ENCODE data around the gene TOX3.

TOX3 gene

DNA sequence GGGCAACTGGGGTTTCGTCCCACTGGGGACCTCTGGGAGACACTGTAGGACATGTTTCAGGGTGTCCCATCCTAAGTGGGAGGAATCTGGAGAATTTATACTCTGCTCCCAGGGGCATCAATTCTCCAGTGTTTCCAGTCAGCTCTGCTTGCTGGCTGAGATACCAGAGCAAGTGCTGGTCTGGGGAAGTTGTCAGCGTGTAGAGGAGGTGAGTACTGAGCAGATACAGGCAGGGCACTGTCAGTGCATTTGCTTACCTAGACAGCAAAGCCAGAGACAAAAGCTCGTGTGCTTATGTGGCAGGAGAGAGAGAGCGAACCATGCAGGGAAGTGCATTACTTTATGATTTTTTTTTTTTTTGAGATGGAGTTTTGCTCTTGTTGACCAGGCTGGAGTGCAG lies 20.2 kb upstream of the TOX3 start:
- in situ Hi-C loops (cut with MboI; ENCODE audit: low sequenced_read_pairs): no loop called here

DNA sequence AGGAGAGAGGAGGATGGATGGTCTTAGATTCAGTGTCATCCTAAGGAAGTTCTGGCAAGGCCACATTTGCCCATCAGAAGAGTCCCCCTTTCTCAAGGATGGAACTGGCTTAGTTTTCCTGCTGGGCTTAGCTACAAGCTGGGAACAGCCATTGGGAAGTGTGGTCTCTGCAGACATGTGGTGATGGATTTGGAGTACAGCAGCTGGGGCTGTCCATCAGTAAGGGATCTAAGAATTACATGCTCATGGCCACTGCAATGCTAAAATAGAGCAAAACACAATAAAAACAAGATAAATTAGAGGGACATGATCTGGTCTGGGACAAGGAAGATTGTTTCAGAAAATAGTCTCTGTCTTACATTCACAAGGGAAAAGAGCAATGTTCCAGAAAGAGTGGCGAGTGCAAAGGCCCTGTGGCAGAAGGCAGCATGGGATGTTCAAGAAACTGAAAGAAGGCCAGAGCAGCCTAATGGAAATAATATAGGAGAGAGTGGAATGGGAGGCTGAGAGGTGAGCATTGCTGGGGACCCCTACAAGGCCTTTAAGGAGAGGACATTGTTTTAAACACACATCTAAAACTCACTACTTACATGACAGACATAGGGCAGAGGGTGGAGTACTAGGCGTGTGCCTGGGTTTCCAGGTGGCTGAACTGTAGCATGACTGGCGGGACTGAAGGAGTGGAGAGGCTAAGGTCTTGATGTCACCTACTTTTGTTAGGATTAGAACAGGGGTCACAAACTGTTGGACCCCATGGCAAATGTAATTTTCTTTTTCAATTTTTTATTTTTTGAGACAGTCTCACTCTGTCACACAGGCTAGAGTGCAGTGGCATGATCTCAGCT lies 17.0 kb upstream of the TOX3 start:
- in situ Hi-C loops (cut with MboI; ENCODE audit: low sequenced_read_pairs): no loop called here

DNA sequence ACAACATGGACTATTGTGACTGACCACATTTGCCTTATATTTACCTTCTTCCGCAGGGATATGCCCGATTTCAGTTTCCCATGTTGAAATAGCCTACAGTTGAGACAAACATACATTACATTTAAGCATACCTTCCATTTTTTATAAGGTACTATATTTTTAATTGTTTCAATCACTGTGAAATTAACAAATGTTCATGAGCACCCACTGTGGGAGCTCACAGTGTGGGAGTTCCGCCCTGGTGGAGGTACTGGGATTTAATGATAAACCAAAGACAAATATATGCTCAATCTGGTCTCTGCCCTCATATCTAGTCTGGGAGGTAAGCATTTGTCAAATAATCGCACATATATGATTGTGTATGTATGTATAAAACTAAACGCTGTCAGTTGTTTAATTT lies 15.8 kb upstream of the TOX3 start:
- in situ Hi-C loops (cut with MboI; ENCODE audit: low sequenced_read_pairs): no loop called here

DNA sequence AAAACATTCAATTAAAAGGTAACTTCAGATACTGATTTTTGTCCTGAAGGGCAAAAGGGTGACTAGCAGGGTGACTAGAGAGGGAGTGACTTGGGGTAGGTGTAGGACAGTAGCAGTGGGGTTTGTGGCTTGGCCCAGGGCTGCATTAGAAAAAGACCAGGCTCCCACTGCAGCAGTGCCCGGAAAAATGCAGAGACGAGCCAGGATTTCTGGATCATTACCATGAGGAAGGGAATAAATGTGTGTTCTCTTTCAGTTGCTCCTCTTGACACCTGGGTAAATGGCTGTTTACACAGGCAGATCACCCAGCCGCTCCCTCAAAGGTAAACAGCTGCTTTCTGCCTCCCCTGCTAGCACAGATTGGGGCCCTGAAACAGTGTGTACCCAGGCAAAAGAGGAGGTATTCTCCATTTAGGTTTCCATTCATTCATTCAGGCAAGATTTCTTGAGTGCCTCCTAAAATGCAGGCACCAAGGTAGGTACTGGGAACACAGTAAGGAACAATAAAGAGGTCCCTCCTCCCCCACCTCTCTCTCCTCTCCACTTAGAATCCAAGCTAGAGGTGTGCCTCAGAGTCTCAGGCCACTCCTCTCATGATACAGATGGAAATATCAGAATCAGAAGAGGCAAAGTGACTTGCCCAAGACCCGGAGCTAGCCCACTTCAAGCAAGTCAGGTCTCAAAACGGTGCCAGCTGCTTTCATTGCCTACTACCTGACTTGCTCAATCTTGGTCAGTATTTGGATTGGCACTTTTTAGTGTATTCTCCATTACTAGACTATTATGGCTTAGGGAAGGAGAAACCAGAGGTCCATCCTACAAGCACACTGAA lies 15.2 kb upstream of the TOX3 start:
- in situ Hi-C loops (cut with MboI; ENCODE audit: low sequenced_read_pairs): no loop called here

DNA sequence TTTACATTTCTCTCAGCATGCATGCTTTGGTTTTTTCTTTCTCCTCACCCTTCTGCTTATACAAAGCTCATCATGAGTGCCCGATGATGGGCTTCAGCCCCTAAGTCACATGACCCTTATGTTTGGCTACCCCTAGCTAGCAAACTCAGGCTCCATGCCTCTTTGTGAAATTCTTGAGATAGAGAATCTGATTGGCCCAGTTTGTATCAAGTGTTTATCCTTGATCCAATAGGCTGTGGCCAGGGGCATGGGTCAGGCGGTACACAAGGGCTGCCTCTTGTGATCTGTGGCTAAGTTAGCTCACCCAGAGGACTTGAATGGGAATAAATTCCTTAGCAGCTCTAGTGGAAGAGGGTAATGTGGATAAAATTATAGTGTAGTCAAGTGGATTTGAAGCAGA lies 11.5 kb upstream of the TOX3 start:
- in situ Hi-C loops (cut with MboI; ENCODE audit: low sequenced_read_pairs): no loop called here

DNA sequence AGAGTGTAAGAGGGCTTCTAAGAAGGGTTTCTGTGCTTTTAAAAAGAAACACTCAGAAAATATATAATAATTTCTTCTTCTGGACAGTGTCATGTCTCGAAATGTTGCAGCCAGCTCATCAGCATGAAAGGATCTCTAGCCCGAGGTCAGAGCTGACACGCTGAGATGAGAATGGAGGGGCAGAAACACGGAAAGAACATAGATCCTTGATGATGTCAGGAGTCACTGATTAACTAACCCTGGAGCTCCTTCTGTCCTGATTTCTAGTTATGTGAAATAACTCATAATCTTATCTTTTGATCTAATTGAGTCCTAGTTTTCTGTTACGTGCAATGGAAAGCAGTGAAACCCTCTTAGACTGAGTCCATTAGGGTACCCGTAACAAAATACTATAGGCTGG lies 10.3 kb upstream of the TOX3 start:
- in situ Hi-C loops (cut with MboI; ENCODE audit: low sequenced_read_pairs): no loop called here

DNA sequence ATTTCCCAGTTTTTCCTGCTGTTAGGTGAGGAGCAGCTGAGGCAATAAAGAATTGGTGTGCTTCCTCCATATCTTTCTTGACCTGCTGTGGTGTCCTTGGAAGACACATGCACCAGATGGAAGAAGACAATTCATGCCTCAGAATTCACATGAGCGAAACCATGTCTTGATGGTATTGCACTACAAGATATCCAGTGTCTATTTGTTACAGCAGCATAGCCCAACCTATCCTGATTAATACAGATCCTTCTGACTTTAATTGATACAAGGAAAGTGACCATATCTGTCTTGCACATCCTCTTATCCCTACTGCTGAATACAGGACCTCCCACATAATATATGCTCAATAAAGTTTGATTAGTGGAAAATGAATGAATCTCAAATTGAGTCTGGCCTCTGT lies 9.1 kb upstream of the TOX3 start:
- in situ Hi-C loops (cut with MboI; ENCODE audit: low sequenced_read_pairs): no loop called here

DNA sequence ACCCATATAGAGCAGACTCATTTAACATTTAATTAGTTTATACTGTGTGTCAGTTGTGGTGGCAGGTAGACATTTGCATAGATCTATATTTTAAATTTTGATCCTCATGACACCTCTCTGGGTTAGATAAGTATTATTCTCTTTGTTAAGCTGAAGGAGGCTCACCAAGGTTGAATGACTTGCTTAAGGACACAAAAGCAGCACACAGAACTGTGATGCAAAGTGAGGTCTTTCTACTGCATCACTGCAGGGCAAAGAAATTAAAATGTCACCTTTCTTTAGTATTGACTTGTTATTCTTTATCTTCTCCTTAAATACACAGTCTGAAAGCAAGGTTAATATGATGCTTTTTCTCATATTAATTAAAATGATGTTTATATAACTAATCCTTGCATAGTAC lies 8.6 kb upstream of the TOX3 start:
- in situ Hi-C loops (cut with MboI; ENCODE audit: low sequenced_read_pairs): no loop called here

DNA sequence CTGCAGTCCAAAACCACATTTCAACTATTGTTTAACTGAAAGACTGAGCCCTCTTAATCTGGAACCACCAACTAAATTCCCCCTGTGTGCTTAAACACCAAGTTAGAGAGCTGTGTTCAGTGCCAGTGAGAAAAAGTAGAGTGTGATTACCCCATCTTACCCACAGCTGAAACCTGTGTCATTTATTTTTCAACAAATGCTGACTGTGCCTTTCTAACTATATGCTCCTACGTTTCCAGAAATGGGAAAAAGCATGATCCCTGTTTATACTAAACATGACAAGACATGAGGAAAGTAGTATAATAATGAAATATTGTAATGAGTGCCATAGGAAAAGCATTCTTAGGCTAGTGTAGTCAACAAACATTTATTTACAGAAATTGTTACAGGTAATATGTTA lies 7.4 kb upstream of the TOX3 start:
- in situ Hi-C loops (cut with MboI; ENCODE audit: low sequenced_read_pairs): no loop called here

DNA sequence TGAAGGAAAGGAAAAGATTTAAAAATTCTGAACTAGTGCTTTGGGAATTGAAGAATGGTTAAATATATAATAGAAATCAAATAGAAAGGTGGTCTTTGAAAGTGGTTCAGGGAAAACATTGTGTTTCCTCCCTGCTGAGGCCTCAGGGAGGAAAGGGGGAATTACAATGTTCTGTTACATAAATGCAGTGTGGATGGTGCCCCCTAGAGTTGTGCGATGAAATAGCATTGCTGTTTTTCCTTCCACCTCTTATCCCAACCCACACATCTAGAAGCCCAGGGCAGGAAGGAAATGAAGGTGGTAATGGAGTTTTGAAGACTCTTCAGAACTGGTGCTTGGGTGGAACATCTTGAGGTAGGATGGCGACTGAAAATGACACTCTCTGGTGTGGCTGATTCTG lies 6.4 kb upstream of the TOX3 start:
- in situ Hi-C loops (cut with MboI; ENCODE audit: low sequenced_read_pairs): no loop called here

DNA sequence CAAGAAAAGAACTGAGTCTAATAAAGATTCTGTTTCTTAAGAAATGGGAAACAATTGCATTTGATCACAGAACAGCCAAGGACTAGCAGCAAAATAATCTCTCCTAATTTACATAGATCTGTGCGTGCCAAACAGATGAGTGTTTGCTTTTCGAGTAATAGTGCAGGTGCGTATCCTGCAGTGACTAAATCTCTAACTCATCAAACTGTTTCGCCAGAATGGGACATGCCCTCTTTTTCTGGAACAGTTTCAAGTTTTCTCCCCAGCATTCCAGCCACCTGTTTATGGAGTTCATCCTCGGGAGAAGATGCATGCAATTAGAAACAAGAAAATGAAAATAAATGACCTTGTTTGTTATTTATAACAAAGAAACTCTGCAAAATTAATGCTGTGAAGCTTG lies 5.7 kb upstream of the TOX3 start:
- in situ Hi-C loops (cut with MboI; ENCODE audit: low sequenced_read_pairs): no loop called here

DNA sequence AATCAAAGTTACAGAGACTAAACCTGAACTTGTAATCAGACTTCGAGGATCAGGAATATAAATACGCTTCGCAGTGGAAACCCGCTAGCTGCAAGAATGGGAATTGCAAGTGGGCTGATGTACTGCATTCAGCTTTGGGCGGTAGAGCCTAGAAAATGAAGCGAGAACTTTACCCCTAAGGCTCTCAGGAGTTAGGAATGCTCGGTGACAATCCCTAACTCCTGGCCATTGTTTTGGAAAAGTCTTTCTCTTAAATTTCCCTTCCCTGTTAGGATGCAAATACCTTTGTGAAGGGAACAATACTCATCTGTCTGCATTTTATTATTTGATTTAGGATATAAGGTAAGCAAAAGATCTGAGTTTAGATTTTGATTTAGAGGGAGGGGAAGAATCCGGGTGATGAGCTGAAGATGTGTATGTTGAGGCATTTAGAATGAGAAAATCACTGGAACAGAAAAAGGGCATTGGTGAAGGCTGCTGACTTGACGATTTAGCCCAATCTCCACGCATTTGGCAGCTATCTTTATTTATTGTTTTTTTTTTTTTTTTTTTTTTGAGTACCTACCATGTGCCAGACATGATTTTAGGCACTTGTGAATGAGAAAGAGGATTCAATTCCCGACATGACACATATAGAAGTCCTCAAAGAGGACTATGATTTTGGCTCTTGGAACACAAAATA lies 2.2 kb upstream of the TOX3 start:
- in situ Hi-C loops (cut with MboI; ENCODE audit: low sequenced_read_pairs): no loop called here

DNA sequence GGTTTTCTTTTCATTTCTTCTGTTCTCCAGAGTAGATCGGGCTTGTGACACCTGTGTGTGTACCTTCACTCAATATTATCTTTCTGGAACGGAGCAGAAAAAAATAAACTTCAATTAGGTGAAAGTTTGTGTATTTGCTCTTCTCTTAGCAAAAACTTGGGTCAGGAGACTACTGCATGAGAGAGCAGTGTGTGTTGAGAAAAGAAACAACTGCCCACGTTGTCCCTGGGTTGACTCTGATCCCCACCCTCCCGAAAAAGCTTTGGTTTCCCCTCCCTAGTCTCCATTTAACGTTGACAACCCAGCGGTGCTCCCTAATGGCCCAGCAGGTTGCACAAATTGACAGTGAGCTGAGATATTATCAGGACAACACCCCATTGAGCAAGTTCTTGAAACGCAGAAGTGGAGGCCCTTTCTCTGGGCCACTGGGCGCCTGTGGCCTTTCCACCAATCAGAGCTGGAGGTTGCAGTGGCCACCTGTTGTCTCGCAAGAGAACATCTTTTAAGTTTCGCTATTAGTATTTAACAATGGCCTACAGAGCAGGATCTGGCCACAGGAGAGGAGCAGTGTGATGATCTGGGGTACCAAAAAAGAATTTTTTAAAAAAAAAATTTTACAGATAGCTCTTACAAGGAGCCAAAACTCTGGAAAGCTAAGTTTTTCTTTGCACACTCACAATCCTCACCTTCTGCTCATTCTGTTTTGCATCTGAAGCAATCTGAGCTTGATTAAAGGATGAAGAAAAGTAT lies 1.5 kb upstream of the TOX3 start:
- in situ Hi-C loops (cut with MboI; ENCODE audit: low sequenced_read_pairs): no loop called here

DNA sequence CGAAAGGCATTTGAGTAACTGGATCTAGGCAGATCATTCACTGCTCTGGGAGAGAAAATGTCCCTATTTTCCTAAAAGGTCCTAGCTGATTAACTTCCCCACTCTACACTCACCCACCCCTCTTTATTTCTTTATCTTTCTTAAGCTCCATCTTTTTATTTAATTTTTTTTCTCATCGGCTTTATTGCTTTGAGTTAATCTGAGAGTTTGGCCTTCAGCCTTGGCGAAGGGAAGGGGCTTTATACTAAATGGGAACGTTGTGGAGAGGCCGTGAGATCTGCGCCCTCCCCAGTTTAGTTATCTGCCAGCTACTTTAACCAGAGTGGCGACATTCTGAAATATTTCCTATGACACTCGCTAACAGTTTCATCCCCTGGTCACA lies 882 bp upstream of the TOX3 start:
- in situ Hi-C loops (cut with MboI; ENCODE audit: low sequenced_read_pairs): no loop called here

DNA sequence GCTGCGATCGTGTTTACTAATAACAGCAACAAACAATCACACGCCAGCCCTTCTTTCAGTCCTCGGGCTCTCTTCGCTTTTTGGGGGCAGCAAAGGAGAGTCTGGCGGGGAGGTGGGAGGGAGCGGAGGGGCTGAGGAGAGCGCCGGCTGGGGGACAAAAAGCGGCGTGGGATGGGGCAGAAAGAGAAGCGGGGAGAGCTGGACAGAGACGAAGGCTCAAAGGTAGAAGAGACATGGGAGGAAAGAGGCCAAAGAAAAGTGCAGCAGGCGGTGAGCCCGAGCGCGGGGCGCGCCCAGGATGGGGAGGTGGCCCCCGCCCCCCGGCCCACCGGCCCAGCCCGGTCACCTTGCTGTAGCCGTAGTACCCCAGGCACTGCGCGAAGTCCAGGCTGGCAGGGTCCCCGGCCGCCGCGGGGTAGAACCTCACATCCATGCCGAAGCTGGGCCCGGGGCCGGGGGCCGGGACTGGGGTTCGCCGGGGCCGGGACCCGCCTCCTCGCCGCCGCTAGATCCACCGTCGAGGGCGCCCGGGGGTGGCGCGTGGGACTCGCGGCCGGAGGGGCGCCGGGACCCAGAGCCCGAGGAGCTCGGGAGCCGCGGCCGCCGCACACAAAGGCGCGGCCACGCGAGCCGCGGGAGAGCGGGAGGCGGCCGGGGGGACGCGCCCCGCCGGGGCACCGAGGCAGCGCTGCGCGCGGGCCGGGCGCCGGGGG lies 496 bp downstream of the TOX3 start:
- in situ Hi-C loops (cut with MboI; ENCODE audit: low sequenced_read_pairs): no loop called here

DNA sequence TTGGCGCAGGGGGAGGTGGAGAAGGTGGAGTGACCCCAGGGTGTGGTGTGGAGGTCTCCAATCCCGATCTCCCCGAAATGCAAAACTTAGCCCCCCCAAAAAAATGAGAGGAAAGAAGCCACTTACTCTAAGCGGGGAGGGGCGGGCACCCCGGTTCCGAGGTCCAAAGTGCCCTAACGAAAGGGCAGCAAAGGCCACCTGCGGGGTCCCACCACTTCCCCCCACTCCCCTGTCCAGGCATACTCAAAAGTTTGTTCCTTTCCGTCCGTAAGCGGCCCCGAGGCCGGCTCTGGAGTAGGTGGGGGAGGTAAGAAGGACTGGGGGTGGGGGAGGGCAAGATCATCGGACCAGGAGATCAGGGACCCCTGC lies 1.1 kb downstream of the TOX3 start:
- in situ Hi-C loops (cut with MboI; ENCODE audit: low sequenced_read_pairs): no loop called here

DNA sequence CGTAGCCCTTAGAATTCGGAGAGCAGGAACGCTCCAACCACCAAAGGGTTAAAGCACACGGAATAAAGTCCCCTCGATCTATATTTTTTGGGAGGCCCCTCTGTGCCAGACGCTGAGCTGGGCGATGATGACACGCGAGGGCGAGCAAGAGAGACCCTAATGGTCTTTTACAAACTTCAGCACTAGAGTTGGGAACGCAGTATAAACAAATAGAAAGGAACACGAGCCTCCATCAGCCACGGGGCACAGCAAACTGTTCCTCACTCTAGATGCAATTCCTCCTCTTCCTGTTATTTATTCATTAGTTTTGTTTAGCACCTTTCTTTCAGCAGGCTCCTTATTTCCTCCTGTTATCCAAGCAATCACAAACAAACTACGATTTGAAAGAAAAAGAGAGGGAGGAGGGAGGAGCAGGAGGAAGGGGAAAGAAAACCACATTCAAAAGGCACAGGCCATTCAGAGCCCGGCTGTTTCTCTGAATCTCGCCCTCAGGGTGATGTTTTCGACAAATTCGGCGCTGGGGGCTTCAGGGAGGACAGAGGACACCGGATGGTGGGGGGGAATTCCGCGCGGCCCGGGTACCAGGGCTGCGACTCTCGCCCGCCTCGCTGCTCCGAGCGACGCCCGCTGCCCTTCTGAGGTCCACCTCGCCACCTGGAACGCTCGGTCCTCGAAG lies 1.6 kb downstream of the TOX3 start:
- in situ Hi-C loops (cut with MboI; ENCODE audit: low sequenced_read_pairs): no loop called here

DNA sequence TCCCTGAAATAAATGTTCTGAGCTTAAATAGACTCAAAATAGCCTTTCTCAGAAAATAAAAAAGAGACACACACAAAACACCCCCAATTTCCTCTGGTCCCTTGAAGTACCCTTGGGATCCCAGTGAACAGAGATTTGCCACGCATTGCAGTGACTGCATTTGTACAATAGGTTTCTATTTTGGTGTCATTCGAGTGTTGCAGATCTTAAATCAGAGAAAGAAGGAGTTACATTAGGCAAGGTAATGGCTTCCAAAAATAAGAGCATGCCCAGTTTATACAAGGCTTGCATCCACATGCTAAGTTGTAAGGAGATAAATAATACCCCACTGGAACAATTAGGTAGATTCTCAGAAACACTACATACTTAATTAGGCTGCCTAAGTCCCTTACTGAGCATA lies 2.2 kb downstream of the TOX3 start:
- in situ Hi-C loops (cut with MboI; ENCODE audit: low sequenced_read_pairs): no loop called here

DNA sequence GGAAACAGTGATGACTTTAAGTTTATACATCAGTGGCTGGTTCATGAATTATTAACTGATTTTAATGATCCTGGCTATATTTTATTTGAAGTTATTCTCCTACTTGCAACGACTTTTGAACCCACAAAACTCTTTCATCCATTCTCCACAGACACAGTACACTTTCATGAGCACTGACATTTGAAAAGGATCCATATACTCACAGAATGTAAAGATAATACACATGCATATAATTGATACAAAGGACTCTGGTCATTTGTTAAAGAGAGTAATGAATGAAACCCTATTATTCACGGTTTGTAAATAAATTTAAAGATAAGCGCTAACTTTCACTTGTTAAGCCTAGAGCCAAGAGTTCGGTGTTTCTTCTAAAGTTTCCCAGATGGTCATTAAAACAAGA lies 3.3 kb downstream of the TOX3 start:
- in situ Hi-C loops (cut with MboI; ENCODE audit: low sequenced_read_pairs): no loop called here

DNA sequence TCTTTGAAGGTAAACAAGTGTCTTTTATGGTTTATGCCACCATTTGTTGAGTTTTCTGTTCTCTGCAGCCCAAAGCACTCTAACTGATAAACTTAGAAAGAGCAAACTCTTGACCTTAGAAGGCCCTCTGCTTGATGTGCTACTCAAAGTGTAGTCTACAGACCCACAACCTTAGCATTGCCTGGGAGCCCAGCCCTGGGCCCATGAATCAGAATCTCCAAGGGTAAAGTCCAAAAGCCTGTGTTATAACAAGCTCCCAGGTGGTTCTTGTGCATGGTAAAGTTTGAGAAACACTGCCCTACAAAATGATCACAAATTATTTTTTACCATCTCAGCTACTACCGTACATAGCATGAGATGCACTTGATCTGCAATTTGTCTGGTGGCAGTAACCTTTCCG lies 6.0 kb downstream of the TOX3 start:
- in situ Hi-C loops (cut with MboI; ENCODE audit: low sequenced_read_pairs): no loop called here
